Hepatocyte (in vitro differentiated cells): ENCODE measurements around the gene SOSTDC1. TPM values are rescaled to one million over a fixed set of nuclear protein-coding genes. Genes with fewer than 3 reads are reported as not detected.
"Not testable (repeated sequence)": the region's sequence is repeated elsewhere in the genome, so short reads cannot be mapped to it uniquely, and the experiment has no call there.

Source experiments
- DNase-seq: peaks from one replicate; pipeline ENCODE4 v3.0.0-alpha.2; 2016; ENCODE audit warnings: low spot score
- H2AFZ ChIP-seq: fragments of 200-600 bp; sonication (generic); 2 replicates; pipeline ENCODE4 v1.6.0; 2016; ENCODE audit warnings: antibody characterized with exemption, mild to moderate bottlenecking
- H3K27ac ChIP-seq: fragments of 200-600 bp; sonication (generic); 2 replicates; pipeline ENCODE4 v1.5.1; 2016; ENCODE audit warnings: mild to moderate bottlenecking
- H3K27me3 ChIP-seq: fragments of 200-600 bp; sonication (generic); 2 replicates; pipeline ENCODE4 v1.6.1; 2016
- H3K36me3 ChIP-seq: fragments of 200-600 bp; sonication (generic); replicated peaks from 2 replicates; pipeline ENCODE4 v1.5.1; 2016; ENCODE audit warnings: low read depth; ENCODE audit not compliant: insufficient read depth
- H3K4me1 ChIP-seq: fragments of 200-600 bp; sonication (generic); 2 replicates; pipeline ENCODE4 v1.5.1; 2016; ENCODE audit warnings: mild to moderate bottlenecking, moderate library complexity; ENCODE audit not compliant: insufficient read depth
- H3K4me2 ChIP-seq: fragments of 200-600 bp; sonication (generic); 2 replicates; pipeline ENCODE4 v1.6.0; 2016
- H3K4me3 ChIP-seq: fragments of 200-600 bp; sonication (generic); 2 replicates; pipeline ENCODE4 v1.5.1; 2016; ENCODE audit warnings: mild to moderate bottlenecking
- H3K79me2 ChIP-seq: fragments of 200-600 bp; sonication (generic); 2 replicates; pipeline ENCODE4 v1.6.0; 2017; ENCODE audit warnings: mild to moderate bottlenecking
- H3K9me2 ChIP-seq: fragments of 200-600 bp; sonication (generic); replicated peaks from 2 replicates; pipeline ENCODE4 v1.6.0; 2017; ENCODE audit warnings: mild to moderate bottlenecking; ENCODE audit not compliant: insufficient read depth
- H3K9me3 ChIP-seq: fragments of 200-600 bp; sonication (generic); 2 replicates; pipeline ENCODE4 v1.5.1; 2016; ENCODE audit warnings: low read depth, mild to moderate bottlenecking
- H4K20me1 ChIP-seq: fragments of 200-600 bp; sonication (generic); 2 replicates; pipeline ENCODE4 v1.6.0; 2016; ENCODE audit warnings: mild to moderate bottlenecking; ENCODE audit not compliant: insufficient read depth, poor library complexity, severe bottlenecking
- EZH2 ChIP-seq: fragments of 200-600 bp; sonication (generic); IDR thresholded peaks from 2 replicates; pipeline ENCODE4 v1.6.1; 2016; ENCODE audit warnings: antibody characterized with exemption, mild to moderate bottlenecking, borderline replicate concordance
- EZH2phosphoT487 ChIP-seq: fragments of 200-600 bp; sonication (generic); IDR thresholded peaks from one replicate; pipeline ENCODE4 v1.6.1; 2018; ENCODE audit warnings: antibody characterized with exemption, mild to moderate bottlenecking, low read depth, moderate library complexity; ENCODE audit not compliant: unreplicated experiment, severe bottlenecking
- WGBS: methylation state at CpG from one replicate; pipeline ENCODE4 v1.1.6; 2016; ENCODE audit warnings: low lambda C conversion rate; ENCODE audit errors: missing lambda C conversion rate; 5-methylcytosine and 5-hydroxymethylcytosine counted together
- polyA plus RNA-seq: library from polyadenylated mRNA; unstranded; fragments of >200 nt; fragmentation: Nextera tagmentation; extraction: Ambion mirVana; gene quantifications from 2 replicates; pipeline ENCODE4 v1.2.1, GENCODE V29; 2016
- total RNA-seq: library from RNA; depleted of rRNA; stranded (reverse); fragments of >200 nt; gene quantifications from 2 replicates; pipeline ENCODE4 v1.2.3, GENCODE V29; 2014
- TF ChIP-seq, protein P1 (sequence below): fragments of 200-600 bp; sonication (generic); IDR thresholded peaks from 2 replicates; pipeline ENCODE4 v1.5.1; 2016; ENCODE audit warnings: antibody characterized with exemption, mild to moderate bottlenecking; ENCODE audit not compliant: poor library complexity

Gene SOSTDC1
- total and polyA plus RNA-seq, 2 experiments from 2014 or later = 38.5 to 71.5 TPM

DNA sequence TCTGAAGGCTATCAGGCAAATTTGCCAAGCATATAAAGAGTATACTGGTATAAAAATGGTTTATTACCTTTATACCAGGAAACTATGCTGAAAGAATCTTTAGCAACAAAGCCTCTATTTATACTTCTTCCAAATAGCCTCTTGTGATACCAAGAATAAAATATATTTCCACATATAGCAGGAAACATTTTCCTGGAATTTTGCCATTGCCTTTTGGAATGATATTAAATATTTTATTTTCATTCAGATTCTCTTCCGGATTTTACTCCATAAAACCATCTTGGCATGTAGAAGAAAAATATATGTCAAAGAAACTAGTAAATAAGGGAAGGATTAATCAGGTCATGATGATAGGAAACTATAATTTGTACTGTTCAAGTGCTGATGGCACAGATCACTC lies 17.7 kb downstream of the SOSTDC1 start:
- no peak overlapping the region for H2AFZ ChIP-seq
- no peaks in the 10 kb centered on the region for H3K9me2 ChIP-seq
- DNase-seq = no peak
- no peaks in the 10 kb centered on the region for H3K79me2 ChIP-seq
- no peak for TF ChIP-seq EZH2
- TF ChIP-seq, protein P1, sequence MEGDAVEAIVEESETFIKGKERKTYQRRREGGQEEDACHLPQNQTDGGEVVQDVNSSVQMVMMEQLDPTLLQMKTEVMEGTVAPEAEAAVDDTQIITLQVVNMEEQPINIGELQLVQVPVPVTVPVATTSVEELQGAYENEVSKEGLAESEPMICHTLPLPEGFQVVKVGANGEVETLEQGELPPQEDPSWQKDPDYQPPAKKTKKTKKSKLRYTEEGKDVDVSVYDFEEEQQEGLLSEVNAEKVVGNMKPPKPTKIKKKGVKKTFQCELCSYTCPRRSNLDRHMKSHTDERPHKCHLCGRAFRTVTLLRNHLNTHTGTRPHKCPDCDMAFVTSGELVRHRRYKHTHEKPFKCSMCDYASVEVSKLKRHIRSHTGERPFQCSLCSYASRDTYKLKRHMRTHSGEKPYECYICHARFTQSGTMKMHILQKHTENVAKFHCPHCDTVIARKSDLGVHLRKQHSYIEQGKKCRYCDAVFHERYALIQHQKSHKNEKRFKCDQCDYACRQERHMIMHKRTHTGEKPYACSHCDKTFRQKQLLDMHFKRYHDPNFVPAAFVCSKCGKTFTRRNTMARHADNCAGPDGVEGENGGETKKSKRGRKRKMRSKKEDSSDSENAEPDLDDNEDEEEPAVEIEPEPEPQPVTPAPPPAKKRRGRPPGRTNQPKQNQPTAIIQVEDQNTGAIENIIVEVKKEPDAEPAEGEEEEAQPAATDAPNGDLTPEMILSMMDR = no peak
- no peak for TF ChIP-seq EZH2phosphoT487
- H3K4me1 ChIP-seq = no peaks in the 10 kb centered on the region
- H3K27me3 ChIP-seq = no peaks in the 10 kb centered on the region
- no peaks in the 10 kb centered on the region for H4K20me1 ChIP-seq
- 78% methylated on average over 1 of the region's 1 CpG for WGBS
- H3K4me2 ChIP-seq = no peak overlapping the region
- no peaks in the 10 kb centered on the region for H3K36me3 ChIP-seq
- no peaks in the 10 kb centered on the region for H3K9me3 ChIP-seq
- no peak overlapping the region for H3K4me3 ChIP-seq
- no peak overlapping the region for H3K27ac ChIP-seq

DNA sequence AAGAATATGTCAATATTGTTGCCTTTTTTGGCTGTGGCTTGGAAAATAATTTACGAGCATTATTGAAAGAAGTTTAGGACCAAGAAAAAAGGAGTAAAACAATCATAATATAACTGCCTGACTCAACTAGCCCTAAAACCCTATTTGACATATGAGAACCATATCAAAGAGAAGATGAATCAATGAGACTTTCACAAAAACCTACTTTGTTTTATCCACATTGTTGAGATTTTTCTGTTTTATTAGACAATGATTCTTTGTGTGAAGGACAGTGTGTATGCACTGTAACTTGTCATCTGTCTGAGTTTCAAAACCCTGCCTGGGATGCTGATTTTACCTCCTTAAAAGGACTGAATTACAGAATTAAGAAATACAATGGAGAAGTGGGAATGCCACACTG lies 19.0 kb downstream of the SOSTDC1 start:
- WGBS = 81% methylated on average over 1 of the region's 1 CpG
- H2AFZ ChIP-seq = no peak overlapping the region
- no peak overlapping the region for H3K4me3 ChIP-seq
- no peaks in the 10 kb centered on the region for H4K20me1 ChIP-seq
- H3K27me3 ChIP-seq = no peaks in the 10 kb centered on the region
- DNase-seq = no peak
- H3K4me2 ChIP-seq = no peak overlapping the region
- no peaks in the 10 kb centered on the region for H3K36me3 ChIP-seq
- H3K9me2 ChIP-seq = no peaks in the 10 kb centered on the region
- H3K9me3 ChIP-seq = no peaks in the 10 kb centered on the region
- no peaks in the 10 kb centered on the region for H3K4me1 ChIP-seq
- no peaks in the 10 kb centered on the region for H3K79me2 ChIP-seq
- no peak overlapping the region for H3K27ac ChIP-seq
- TF ChIP-seq, protein P1 = no peak
- TF ChIP-seq EZH2 (no peak), EZH2phosphoT487 (no peak)

DNA sequence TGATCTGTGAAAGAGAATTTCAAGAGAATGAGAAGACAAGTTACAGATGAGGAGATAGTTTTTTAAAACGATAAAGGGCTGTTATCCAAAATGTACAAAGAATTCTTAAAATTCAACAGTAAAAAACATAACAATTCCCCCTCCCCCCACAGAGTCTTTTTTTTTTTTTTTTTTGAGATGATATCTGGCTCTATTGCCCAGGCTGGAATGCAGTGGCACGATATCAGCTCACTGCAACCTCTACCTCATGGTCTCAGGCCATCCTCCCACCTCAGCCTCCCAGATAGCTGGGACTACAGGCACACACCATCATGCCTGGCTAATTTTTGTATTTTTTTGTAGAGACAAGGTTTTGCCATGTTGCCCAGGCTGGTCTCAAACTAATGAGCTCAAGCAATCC lies 21.7 kb downstream of the SOSTDC1 start:
- not testable (repeated sequence) for H3K4me3 ChIP-seq, H3K27ac ChIP-seq, DNase-seq, H3K79me2 ChIP-seq, H3K36me3 ChIP-seq, H2AFZ ChIP-seq, H4K20me1 ChIP-seq, H3K9me3 ChIP-seq, H3K9me2 ChIP-seq, H3K27me3 ChIP-seq, H3K4me2 ChIP-seq, H3K4me1 ChIP-seq
- WGBS = 94% methylated on average over 2 of the region's 2 CpGs

DNA sequence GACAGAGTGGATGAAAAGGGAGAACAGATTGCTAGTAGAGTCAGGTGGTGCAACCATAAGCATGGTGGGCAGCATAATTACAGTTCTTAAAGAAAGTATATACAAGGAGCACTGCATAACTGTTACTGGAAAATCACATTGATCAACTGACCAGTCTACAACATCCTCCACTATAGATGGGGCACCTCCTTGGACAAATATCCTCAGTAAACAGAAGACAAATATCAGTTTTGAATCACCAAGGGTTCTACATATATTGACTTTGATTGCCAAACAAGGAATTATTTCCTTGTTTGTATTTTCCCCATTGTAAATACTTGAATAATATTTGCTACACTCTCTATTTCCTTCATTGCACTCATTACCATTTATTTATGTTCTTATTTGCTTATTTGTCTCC lies 26.6 kb downstream of the SOSTDC1 start:
- H3K9me2 ChIP-seq = no peaks in the 10 kb centered on the region
- H3K36me3 ChIP-seq = no peaks in the 10 kb centered on the region
- H3K4me3 ChIP-seq = no peak overlapping the region
- H3K27ac ChIP-seq = no peak overlapping the region
- no peak overlapping the region for H2AFZ ChIP-seq
- H3K27me3 ChIP-seq = no peaks in the 10 kb centered on the region
- H4K20me1 ChIP-seq = no peaks in the 10 kb centered on the region
- H3K9me3 ChIP-seq = no peaks in the 10 kb centered on the region
- no peaks in the 10 kb centered on the region for H3K4me1 ChIP-seq
- no peaks in the 10 kb centered on the region for H3K79me2 ChIP-seq
- DNase-seq = no peak
- no peak overlapping the region for H3K4me2 ChIP-seq
- no peak for TF ChIP-seq EZH2phosphoT487

DNA sequence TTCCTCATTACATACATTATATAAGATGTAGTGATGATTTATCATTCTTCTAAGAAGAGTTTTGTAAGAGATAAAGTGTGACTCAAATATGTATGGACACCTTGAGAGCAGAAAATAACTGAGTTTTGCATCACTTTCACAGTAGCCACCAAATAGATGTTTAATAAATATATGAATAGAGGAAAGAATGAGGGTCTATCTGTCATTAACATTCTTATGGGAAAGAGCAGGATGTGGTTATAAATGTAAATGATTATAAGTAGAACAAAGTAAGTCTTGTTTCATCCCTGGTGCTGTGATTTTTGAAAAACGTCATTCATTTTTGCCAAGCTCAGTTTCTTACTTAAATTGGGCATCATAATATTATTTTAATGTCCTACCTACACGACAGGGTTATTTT lies 29.2 kb downstream of the SOSTDC1 start:
- Histone ChIP-seq H4K20me1 (no peaks in the 10 kb centered on the region), H3K27ac (no peak overlapping the region), H3K4me3 (no peak overlapping the region), H3K79me2 (no peaks in the 10 kb centered on the region), H3K27me3 (no peaks in the 10 kb centered on the region), H3K9me3 (no peaks in the 10 kb centered on the region), H3K36me3 (no peaks in the 10 kb centered on the region), H2AFZ (no peak overlapping the region), H3K9me2 (no peaks in the 10 kb centered on the region), H3K4me2 (no peak overlapping the region), H3K4me1 (no peaks in the 10 kb centered on the region)
- TF ChIP-seq, protein P1 = no peak
- TF ChIP-seq EZH2phosphoT487 = no peak
- DNase-seq = no peak
- 83% methylated on average over 2 of the region's 2 CpGs for WGBS
